Measurements from ENCODE around the gene CEP72. TPM values are rescaled to one million over a fixed set of nuclear protein-coding genes. Genes with fewer than 3 reads are reported as not detected.

Gene CEP72
- total RNA-seq, 6 experiments from 2014 or later, result 2.9 to 5.0 (median 4.0) TPM

DNA sequence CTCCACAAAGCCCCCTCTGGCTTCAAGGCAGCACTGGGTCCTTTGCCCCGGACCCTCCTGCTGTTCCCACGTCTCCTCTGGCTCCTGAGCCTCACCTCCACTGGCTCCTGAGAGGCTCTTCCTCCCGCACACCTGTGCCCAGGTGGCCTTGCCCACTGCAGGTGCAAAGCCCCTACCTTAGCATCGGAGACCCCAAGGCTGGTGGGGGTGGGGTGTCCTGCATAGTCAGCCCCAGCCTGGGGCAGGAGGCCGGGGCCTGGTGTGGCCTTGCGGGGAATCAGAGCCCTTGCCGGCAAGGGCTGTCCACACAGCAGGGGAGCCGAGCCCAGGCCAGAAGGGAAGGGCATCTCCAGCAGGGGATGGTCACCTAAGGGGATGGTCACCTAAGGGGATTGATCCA, 41.3 kb upstream of the CEP72 start:
- TF ChIP-seq, protein P1, sequence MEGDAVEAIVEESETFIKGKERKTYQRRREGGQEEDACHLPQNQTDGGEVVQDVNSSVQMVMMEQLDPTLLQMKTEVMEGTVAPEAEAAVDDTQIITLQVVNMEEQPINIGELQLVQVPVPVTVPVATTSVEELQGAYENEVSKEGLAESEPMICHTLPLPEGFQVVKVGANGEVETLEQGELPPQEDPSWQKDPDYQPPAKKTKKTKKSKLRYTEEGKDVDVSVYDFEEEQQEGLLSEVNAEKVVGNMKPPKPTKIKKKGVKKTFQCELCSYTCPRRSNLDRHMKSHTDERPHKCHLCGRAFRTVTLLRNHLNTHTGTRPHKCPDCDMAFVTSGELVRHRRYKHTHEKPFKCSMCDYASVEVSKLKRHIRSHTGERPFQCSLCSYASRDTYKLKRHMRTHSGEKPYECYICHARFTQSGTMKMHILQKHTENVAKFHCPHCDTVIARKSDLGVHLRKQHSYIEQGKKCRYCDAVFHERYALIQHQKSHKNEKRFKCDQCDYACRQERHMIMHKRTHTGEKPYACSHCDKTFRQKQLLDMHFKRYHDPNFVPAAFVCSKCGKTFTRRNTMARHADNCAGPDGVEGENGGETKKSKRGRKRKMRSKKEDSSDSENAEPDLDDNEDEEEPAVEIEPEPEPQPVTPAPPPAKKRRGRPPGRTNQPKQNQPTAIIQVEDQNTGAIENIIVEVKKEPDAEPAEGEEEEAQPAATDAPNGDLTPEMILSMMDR (IDR thresholded peaks at IDR 0.05), result no peak
- Mint-ChIP-seq H3K27me3 (ENCODE audit: insufficient read depth) (peaks cover 38% of the 10 kb centered on the region), H3K27ac (no peak overlapping the region), H3K4me3 (no peak overlapping the region), H3K9me3 (peaks cover 13% of the 10 kb centered on the region), H3K36me3 (ENCODE audit: low read depth) (peaks cover 4% of the 10 kb centered on the region; the same call in 1 of the 2 replicates), H3K4me1 (ENCODE audit: low read depth) (peaks cover 5% of the 10 kb centered on the region; the same call in 1 of the 2 replicates)
- no peak for DNase-seq

GRCh38 chr5:571791-572190, 40.3 kb upstream of the CEP72 start:
- Mint-ChIP-seq H3K27ac (no peak overlapping the region), H3K36me3 (ENCODE audit: low read depth) (peaks cover 1% of the 10 kb centered on the region; the same call in 1 of the 2 replicates), H3K4me1 (ENCODE audit: low read depth) (no peaks in the 10 kb centered on the region), H3K4me3 (no peak overlapping the region), H3K9me3 (peaks cover 15% of the 10 kb centered on the region), H3K27me3 (ENCODE audit: insufficient read depth) (peaks cover 40% of the 10 kb centered on the region)
- TF ChIP-seq, protein P1 (IDR thresholded peaks at IDR 0.05), result no peak
- DNase-seq, result no peak

- no peak for DNase-seq
- Mint-ChIP-seq H3K9me3 (peaks cover 16% of the 10 kb centered on the region), H3K4me3 (no peak overlapping the region), H3K36me3 (ENCODE audit: low read depth) (no peaks in the 10 kb centered on the region), H3K4me1 (ENCODE audit: low read depth) (no peaks in the 10 kb centered on the region), H3K27me3 (ENCODE audit: insufficient read depth) (peaks cover 38% of the 10 kb centered on the region), H3K27ac (no peak overlapping the region)
- TF ChIP-seq, protein P1 (IDR thresholded peaks at IDR 0.05), result no peak
Observed at GRCh38 chr5:572398-573019, 39.6 kb upstream of the CEP72 start.

DNA sequence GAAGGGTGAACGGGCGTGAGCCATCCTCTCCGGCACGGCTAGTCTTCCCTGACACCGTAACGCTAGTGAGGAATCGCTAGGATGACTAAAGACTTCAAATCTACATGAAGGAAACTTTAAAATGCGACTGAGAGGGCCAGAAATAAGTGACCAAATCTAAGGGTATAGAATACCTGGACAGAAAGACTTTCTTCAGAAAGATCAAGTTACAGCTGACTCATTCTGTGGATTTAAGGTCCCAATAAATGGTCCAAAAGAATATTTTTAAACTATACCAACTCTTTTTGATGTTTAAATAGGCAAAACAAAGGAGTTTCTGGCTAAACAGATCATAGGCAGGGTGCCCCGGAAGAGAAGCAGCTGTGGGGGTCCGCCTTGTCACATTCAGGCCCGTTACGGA, 38.9 kb upstream of the CEP72 start:
- Mint-ChIP-seq H3K9me3 (peaks cover 22% of the 10 kb centered on the region), H3K4me1 (ENCODE audit: low read depth) (no peaks in the 10 kb centered on the region), H3K36me3 (ENCODE audit: low read depth) (no peaks in the 10 kb centered on the region), H3K27ac (no peak overlapping the region), H3K4me3 (no peak overlapping the region), H3K27me3 (ENCODE audit: insufficient read depth) (peaks cover 37% of the 10 kb centered on the region)
- TF ChIP-seq, protein P1 (IDR thresholded peaks at IDR 0.05), result no peak
- DNase-seq, result no peak

- Mint-ChIP-seq H3K36me3 (ENCODE audit: low read depth) (no peaks in the 10 kb centered on the region), H3K4me1 (ENCODE audit: low read depth) (no peaks in the 10 kb centered on the region), H3K27me3 (ENCODE audit: insufficient read depth) (peaks cover 40% of the 10 kb centered on the region), H3K27ac (no peak overlapping the region), H3K9me3 (peaks cover 22% of the 10 kb centered on the region), H3K4me3 (no peak overlapping the region)
- TF ChIP-seq, protein P1 (IDR thresholded peaks at IDR 0.05), result no peak
- no peak for DNase-seq
Observed at GRCh38 chr5:573976-574375, 38.2 kb upstream of the CEP72 start.

Measured in HFFc6 (cell line).